ENCODE measurements around the gene AZGP1. TPM values are rescaled to one million over a fixed set of nuclear protein-coding genes. Genes with fewer than 3 reads are reported as not detected.
A peak's percentile ranks its signal among the peaks of the same experiment; 100 is the strongest.
"Not testable (repeated sequence)": the region's sequence is repeated elsewhere in the genome, so short reads cannot be mapped to it uniquely, and the experiment has no call there.

The AZGP1 gene
- total RNA-seq, 1 donor from 2014 or later: not detected

DNA sequence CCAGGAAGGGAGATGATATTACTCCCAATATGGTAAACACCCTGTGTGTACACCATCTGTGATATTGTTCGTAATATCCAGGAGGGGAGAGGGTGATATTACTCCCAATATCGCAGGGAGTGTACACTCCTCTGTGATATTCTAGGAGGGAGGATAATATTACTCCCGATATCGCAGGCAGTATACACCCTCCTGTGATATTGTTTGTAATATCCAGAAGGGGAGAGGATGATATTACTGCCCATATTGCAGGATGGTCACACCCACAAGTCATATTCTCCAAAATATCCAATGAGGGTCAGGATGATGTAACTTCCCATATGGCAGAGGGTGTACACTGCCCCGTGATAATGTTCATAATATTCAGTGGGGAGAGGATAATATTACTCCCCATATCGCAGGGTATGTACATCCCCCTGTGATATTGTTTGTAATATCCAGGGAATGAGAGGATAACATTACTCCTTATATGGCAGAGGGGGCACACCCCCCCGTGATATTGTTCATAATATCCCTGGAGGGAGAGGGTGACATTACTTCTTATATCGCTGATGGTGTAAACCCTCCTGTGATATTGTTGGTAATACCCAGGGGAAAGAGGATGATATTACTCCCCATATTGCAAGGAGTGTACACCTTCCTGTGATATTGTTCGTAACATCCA, 17.1 kb downstream of the AZGP1 start:
- Mint-ChIP-seq H3K4me1 (ENCODE audit: low read depth) (no peaks in the 10 kb centered on the region), H3K27ac (ENCODE audit: unreplicated experiment) (no peak overlapping the region), H3K4me3 (ENCODE audit: unreplicated experiment) (no peak overlapping the region), H3K36me3 (ENCODE audit: low read depth) (no peaks in the 10 kb centered on the region), H3K27me3 (ENCODE audit: low read depth) (peaks cover 30% of the 10 kb centered on the region), H3K9me3 (ENCODE audit: low read depth) (no peaks in the 10 kb centered on the region)
- TF ChIP-seq, protein P1, sequence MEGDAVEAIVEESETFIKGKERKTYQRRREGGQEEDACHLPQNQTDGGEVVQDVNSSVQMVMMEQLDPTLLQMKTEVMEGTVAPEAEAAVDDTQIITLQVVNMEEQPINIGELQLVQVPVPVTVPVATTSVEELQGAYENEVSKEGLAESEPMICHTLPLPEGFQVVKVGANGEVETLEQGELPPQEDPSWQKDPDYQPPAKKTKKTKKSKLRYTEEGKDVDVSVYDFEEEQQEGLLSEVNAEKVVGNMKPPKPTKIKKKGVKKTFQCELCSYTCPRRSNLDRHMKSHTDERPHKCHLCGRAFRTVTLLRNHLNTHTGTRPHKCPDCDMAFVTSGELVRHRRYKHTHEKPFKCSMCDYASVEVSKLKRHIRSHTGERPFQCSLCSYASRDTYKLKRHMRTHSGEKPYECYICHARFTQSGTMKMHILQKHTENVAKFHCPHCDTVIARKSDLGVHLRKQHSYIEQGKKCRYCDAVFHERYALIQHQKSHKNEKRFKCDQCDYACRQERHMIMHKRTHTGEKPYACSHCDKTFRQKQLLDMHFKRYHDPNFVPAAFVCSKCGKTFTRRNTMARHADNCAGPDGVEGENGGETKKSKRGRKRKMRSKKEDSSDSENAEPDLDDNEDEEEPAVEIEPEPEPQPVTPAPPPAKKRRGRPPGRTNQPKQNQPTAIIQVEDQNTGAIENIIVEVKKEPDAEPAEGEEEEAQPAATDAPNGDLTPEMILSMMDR (IDR thresholded peaks at IDR 0.05): no peak
- DNase-seq (ENCODE audit: low spot score): no peak

DNA sequence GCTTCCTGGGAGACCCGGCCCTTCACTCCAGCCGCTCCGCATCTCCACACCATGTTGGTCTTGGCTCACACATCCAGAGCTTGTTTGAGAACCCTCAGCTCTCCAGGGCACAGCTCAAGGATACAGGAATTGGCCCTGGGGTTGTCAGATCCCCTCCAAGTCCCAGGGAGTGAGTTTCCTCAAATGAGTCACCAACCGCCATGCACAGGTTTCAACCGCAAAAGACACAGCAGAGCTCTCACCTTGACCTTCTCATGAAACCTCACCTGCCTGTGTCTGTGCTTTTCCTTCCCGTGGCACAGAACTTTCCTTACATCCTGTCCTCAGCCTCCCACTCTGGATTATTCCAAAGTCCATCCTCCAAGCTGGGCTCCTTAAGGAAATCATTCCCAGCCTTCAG, 20.6 kb downstream of the AZGP1 start:
- no peaks in the 10 kb centered on the region for H3K36me3 Mint-ChIP-seq (ENCODE audit: low read depth)
- no peaks in the 10 kb centered on the region for H3K4me1 Mint-ChIP-seq (ENCODE audit: low read depth)
- TF ChIP-seq, protein P1 (IDR thresholded peaks at IDR 0.05): no peak
- peaks cover 5% of the 10 kb centered on the region for H3K9me3 Mint-ChIP-seq (ENCODE audit: low read depth)
- DNase-seq (ENCODE audit: low spot score): no peak
- H3K4me3 Mint-ChIP-seq (ENCODE audit: unreplicated experiment): no peak overlapping the region
- no peak overlapping the region for H3K27ac Mint-ChIP-seq (ENCODE audit: unreplicated experiment)
- peaks cover 22% of the 10 kb centered on the region for H3K27me3 Mint-ChIP-seq (ENCODE audit: low read depth)

DNA sequence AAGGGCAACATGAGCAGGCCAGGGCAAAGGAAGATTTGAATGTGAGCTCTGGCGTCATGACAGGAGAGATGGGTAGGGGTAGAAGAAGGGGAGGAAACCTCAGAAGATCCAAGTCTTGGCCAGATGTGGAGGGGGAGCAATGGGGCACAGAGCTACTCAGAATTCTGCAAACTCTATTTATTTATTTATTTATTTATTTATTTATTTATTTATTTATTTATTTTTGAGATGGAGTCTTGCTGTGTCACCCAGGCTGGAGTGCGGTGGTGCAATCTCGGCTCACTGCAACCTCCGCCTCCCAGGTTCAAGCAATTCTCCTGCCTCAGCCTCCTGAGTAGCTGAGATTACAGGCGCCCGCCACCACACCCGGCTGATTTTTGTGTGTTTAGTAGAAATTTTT, 21.2 kb downstream of the AZGP1 start:
- peaks cover 16% of the 10 kb centered on the region for H3K27me3 Mint-ChIP-seq (ENCODE audit: low read depth)
- H3K36me3 Mint-ChIP-seq (ENCODE audit: low read depth); H3K4me1 Mint-ChIP-seq (ENCODE audit: low read depth); H3K4me3 Mint-ChIP-seq (ENCODE audit: unreplicated experiment); H3K27ac Mint-ChIP-seq (ENCODE audit: unreplicated experiment); H3K9me3 Mint-ChIP-seq (ENCODE audit: low read depth); DNase-seq (ENCODE audit: low spot score): not testable (repeated sequence)

DNA sequence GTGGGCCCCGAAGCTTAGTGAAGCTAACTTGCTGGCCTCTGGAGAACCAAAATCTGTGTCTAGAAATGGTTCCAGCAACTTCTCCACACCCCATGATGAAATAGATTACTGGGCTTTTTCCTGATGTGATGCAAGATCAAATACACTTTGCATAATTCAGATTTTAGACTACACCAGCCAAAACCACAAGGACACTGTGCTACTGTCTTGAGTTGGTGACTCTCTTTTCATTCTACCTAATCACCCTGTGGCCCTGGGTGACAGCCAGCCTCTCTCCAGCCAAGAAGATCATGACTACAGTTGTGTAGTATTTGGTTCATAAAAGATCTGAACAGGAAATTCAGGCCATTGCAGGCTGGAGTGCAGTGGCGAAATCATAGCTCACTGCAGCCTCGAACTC, 22.2 kb downstream of the AZGP1 start:
- no peaks in the 10 kb centered on the region for H3K4me1 Mint-ChIP-seq (ENCODE audit: low read depth)
- no peak for DNase-seq (ENCODE audit: low spot score)
- H3K27ac Mint-ChIP-seq (ENCODE audit: unreplicated experiment): no peak overlapping the region
- no peaks in the 10 kb centered on the region for H3K36me3 Mint-ChIP-seq (ENCODE audit: low read depth)
- peaks cover 10% of the 10 kb centered on the region for H3K9me3 Mint-ChIP-seq (ENCODE audit: low read depth)
- TF ChIP-seq, protein P1 (IDR thresholded peaks at IDR 0.05): no peak
- no peak overlapping the region for H3K4me3 Mint-ChIP-seq (ENCODE audit: unreplicated experiment)
- H3K27me3 Mint-ChIP-seq (ENCODE audit: low read depth): peaks cover 16% of the 10 kb centered on the region

DNA sequence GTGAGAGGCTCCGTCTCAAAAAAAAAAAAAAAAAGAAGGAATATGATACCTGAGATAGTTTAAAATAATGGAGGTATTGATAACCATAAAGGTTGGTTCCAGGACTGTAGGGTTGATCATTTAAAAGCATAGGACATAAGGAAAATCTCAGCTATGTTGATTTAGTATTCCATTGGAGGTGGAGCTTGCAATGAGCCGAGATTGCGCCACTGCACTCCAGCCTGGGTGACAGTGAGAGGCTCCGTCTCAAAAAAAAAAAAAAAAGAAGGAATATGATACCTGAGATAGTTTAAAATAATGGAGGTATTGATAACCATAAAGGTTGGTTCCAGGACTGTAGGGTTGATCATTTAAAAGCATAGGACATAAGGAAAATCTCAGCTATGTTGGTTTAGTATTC, 23.2 kb downstream of the AZGP1 start:
- DNase-seq (ENCODE audit: low spot score); H3K4me3 Mint-ChIP-seq (ENCODE audit: unreplicated experiment); H3K4me1 Mint-ChIP-seq (ENCODE audit: low read depth); H3K36me3 Mint-ChIP-seq (ENCODE audit: low read depth); H3K27ac Mint-ChIP-seq (ENCODE audit: unreplicated experiment); H3K9me3 Mint-ChIP-seq (ENCODE audit: low read depth): not testable (repeated sequence)
- H3K27me3 Mint-ChIP-seq (ENCODE audit: low read depth): peaks cover 21% of the 10 kb centered on the region

DNA sequence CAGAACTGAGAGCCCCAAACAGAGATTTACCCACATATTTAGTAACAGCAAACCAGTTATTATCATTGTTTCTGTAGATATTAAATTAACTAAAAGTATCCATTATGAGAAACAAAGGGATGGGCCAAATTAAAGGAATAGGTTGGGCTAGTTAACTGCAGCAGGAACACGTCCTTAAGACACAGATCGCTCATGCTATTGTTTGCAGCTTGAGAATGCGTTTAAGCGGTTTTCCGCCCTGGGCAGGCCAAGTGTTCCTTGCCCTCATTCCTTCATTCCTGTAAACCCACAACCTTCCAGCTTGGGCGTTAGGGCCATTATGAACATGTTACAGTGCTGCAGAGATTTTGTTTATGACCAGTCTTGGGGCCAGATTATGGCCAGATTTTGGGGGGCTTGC, 25.0 kb downstream of the AZGP1 start:
- not testable (repeated sequence) for H3K27ac Mint-ChIP-seq (ENCODE audit: unreplicated experiment); H3K36me3 Mint-ChIP-seq (ENCODE audit: low read depth); H3K4me1 Mint-ChIP-seq (ENCODE audit: low read depth)

DNA sequence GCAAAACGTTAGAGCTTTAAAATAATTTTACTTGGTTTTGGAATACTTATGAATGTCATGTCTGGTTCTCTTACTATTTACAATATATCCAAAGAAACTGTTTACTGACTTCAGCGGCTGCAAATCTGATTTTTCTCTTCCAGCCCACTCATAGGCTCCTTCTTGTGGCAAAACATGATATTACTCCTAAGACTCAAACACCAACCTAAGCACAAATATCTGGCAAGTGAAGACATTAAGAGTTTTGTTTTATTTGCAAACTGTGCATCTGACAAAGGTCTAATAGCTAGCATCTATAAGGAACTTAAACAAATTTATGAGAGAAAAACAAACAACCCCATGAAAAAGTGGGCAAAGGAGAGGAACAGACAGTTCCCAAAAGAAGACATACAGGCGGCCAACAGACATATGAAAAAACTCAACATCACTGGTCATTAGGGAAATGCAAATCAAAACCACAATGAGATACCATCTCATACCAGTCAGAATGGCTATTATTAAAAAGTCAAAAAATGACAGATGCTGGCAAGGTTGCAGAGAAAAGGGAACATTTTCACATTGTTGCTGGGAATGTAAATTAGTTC, 26.1 kb downstream of the AZGP1 start:
- Mint-ChIP-seq H3K9me3 (ENCODE audit: low read depth) (peaks cover 10% of the 10 kb centered on the region), H3K27me3 (ENCODE audit: low read depth) (peaks cover 13% of the 10 kb centered on the region), H3K36me3 (ENCODE audit: low read depth) (no peaks in the 10 kb centered on the region), H3K27ac (ENCODE audit: unreplicated experiment) (no peak overlapping the region), H3K4me1 (ENCODE audit: low read depth) (no peaks in the 10 kb centered on the region), H3K4me3 (ENCODE audit: unreplicated experiment) (no peak overlapping the region)
- TF ChIP-seq, protein P1 (IDR thresholded peaks at IDR 0.05): peak; percentile 53
- DNase-seq (ENCODE audit: low spot score): no peak

More for the DNA sequence above, 25.0 kb downstream of the AZGP1 start:
- peaks cover 17% of the 10 kb centered on the region for H3K27me3 Mint-ChIP-seq (ENCODE audit: low read depth)
- H3K4me3 Mint-ChIP-seq (ENCODE audit: unreplicated experiment); H3K9me3 Mint-ChIP-seq (ENCODE audit: low read depth); DNase-seq (ENCODE audit: low spot score): not testable (repeated sequence)

All from chondrocyte (in vitro differentiated cells).